Activated T-cell treated with anti-CD3 and anti-CD28 coated beads, Interleukin-2, amount 50 U/mL, for 72 hours (primary cell): ENCODE measurements around the gene DLG2. TPM values are rescaled to one million over a fixed set of nuclear protein-coding genes. Genes with fewer than 3 reads are reported as not detected.
"Not testable (repeated sequence)": the region's sequence is repeated elsewhere in the genome, so short reads cannot be mapped to it uniquely, and the experiment has no call there.

Source experiments
- ATAC-seq, 2 donors: fragments of 150-1000 bp; cut with Tn5 transposase; replicated peaks in 1 of 2; 2 replicates each; pipeline ENCODE4 v1.10.0; 2021; ENCODE audit warnings: moderate library complexity in 2 of 2, mild to moderate bottlenecking in 1 of 2
- DNase-seq, 2 donors: peaks; one replicate each; pipeline ENCODE4 v3.0.0; 2021 to 2022; ENCODE audit warnings: mixed read lengths in 1 of 2
- H3K27ac Mint-ChIP-seq: one replicate; pipeline ENCODE4 v1.8.0; 2022; ENCODE audit warnings: mild to moderate bottlenecking, moderate library complexity, mixed read lengths
- H3K27me3 Mint-ChIP-seq: one replicate; pipeline ENCODE4 v1.8.0; 2022; ENCODE audit warnings: low read depth, mixed read lengths
- H3K36me3 Mint-ChIP-seq, 2 donors: one replicate each; pipeline ENCODE4 v1.8.0; 2022; ENCODE audit warnings: mixed read lengths in 2 of 2, mild to moderate bottlenecking in 1 of 2; ENCODE audit not compliant: insufficient read depth in 2 of 2
- H3K4me1 Mint-ChIP-seq: one replicate; pipeline ENCODE4 v1.8.0; 2022; ENCODE audit warnings: low read depth, mixed read lengths
- H3K4me3 Mint-ChIP-seq, 2 donors: one replicate each; pipeline ENCODE4 v1.8.0; 2022; ENCODE audit warnings: mild to moderate bottlenecking in 2 of 2, mixed read lengths in 2 of 2, moderate library complexity in 2 of 2
- H3K9me3 Mint-ChIP-seq, 2 donors: one replicate each; pipeline ENCODE4 v1.8.0; 2022; ENCODE audit warnings: mixed read lengths in 2 of 2
- total RNA-seq, 2 donors: library from RNA; stranded (reverse); gene quantifications; one replicate each; pipeline ENCODE4 v1.2.3, GENCODE V29; 2022

Gene DLG2
- total RNA-seq, 2 donors from 2014 or later = 4.1 to 5.3 TPM

GRCh38 chr11:83609191-83609590, 2018.0 kb downstream of the DLG2 start:
- Mint-ChIP-seq H3K4me3 (no peak overlapping the region), H3K27me3 (no peaks in the 10 kb centered on the region), H3K9me3 (peaks cover 0 to 1% of the 10 kb centered on the region in 2 donors), H3K36me3 (no peaks in the 10 kb centered on the region), H3K27ac (no peak overlapping the region), H3K4me1 (no peaks in the 10 kb centered on the region)
- no peak for DNase-seq
- no peak for ATAC-seq

GRCh38 chr11:83608571-83608970, 2018.6 kb downstream of the DLG2 start:
- H3K4me3 Mint-ChIP-seq = no peak overlapping the region
- no peaks in the 10 kb centered on the region for H3K36me3 Mint-ChIP-seq
- ATAC-seq (no peak), DNase-seq (no peak)
- no peaks in the 10 kb centered on the region for H3K9me3 Mint-ChIP-seq
- H3K4me1 Mint-ChIP-seq = no peaks in the 10 kb centered on the region
- no peaks in the 10 kb centered on the region for H3K27me3 Mint-ChIP-seq
- no peak overlapping the region for H3K27ac Mint-ChIP-seq

GRCh38 chr11:83601914-83602527, 2025.1 kb downstream of the DLG2 start:
- Mint-ChIP-seq H3K4me1 (no peaks in the 10 kb centered on the region), H3K4me3 (no peak overlapping the region), H3K36me3 (no peaks in the 10 kb centered on the region), H3K27ac (no peak overlapping the region), H3K9me3 (no peaks in the 10 kb centered on the region), H3K27me3 (no peaks in the 10 kb centered on the region)
- ATAC-seq (no peak), DNase-seq (no peak)

- no peaks in the 10 kb centered on the region for H3K27me3 Mint-ChIP-seq
- DNase-seq (no peak), ATAC-seq (no peak)
- H3K36me3 Mint-ChIP-seq = no peaks in the 10 kb centered on the region
- no peaks in the 10 kb centered on the region for H3K9me3 Mint-ChIP-seq
- no peak overlapping the region for H3K4me3 Mint-ChIP-seq
- H3K4me1 Mint-ChIP-seq = no peaks in the 10 kb centered on the region
- H3K27ac Mint-ChIP-seq = no peak overlapping the region
Observed at GRCh38 chr11:83601201-83601913, 2025.8 kb downstream of the DLG2 start.

GRCh38 chr11:83600661-83601060, 2026.5 kb downstream of the DLG2 start:
- no peak for DNase-seq
- H3K36me3 Mint-ChIP-seq = no peaks in the 10 kb centered on the region
- no peaks in the 10 kb centered on the region for H3K4me1 Mint-ChIP-seq
- no peaks in the 10 kb centered on the region for H3K27me3 Mint-ChIP-seq
- no peaks in the 10 kb centered on the region for H3K9me3 Mint-ChIP-seq
- H3K4me3 Mint-ChIP-seq = no peak overlapping the region
- no peak for ATAC-seq
- H3K27ac Mint-ChIP-seq = no peak overlapping the region

- H3K27me3 Mint-ChIP-seq = no peaks in the 10 kb centered on the region
- no peaks in the 10 kb centered on the region for H3K4me1 Mint-ChIP-seq
Observed at GRCh38 chr11:83599066-83599465, 2028.1 kb downstream of the DLG2 start.

GRCh38 chr11:83587797-83588196, 2039.3 kb downstream of the DLG2 start:
- H3K27ac Mint-ChIP-seq, H3K36me3 Mint-ChIP-seq, ATAC-seq, H3K4me3 Mint-ChIP-seq, DNase-seq, H3K9me3 Mint-ChIP-seq: not testable (repeated sequence)
- Mint-ChIP-seq H3K27me3 (peaks cover 13% of the 10 kb centered on the region), H3K4me1 (peaks cover 12% of the 10 kb centered on the region)

More at GRCh38 chr11:83599066-83599465, 2028.1 kb downstream of the DLG2 start:
- Mint-ChIP-seq H3K27ac (no peak overlapping the region), H3K4me3 (no peak overlapping the region), H3K9me3 (no peaks in the 10 kb centered on the region), H3K36me3 (no peaks in the 10 kb centered on the region)
- ATAC-seq (no peak), DNase-seq (no peak)

GRCh38 chr11:83583757-83584366, 2043.3 kb downstream of the DLG2 start:
- peak; percentile 98 to 100 for ATAC-seq
- Mint-ChIP-seq H3K9me3 (peaks cover 0 to 3% of the 10 kb centered on the region in 2 donors), H3K27me3 (peaks cover 13% of the 10 kb centered on the region), H3K4me1 (peaks cover 12% of the 10 kb centered on the region), H3K36me3 (no peaks in the 10 kb centered on the region), H3K27ac (peak overlapping the region; percentile 9), H3K4me3 (peak overlapping the region in 1 of 2 donors; percentile 19)
- DNase-seq = no peak

- DNase-seq = no peak
- Mint-ChIP-seq H3K36me3 (no peaks in the 10 kb centered on the region), H3K9me3 (no peaks in the 10 kb centered on the region), H3K27me3 (no peaks in the 10 kb centered on the region), H3K4me3 (no peak overlapping the region), H3K4me1 (no peaks in the 10 kb centered on the region), H3K27ac (no peak overlapping the region)
- no peak for ATAC-seq
Observed at GRCh38 chr11:83574519-83574918, 2052.6 kb downstream of the DLG2 start.

- H3K9me3 Mint-ChIP-seq = no peaks in the 10 kb centered on the region
- no peaks in the 10 kb centered on the region for H3K36me3 Mint-ChIP-seq
- no peaks in the 10 kb centered on the region for H3K27me3 Mint-ChIP-seq
- ATAC-seq (no peak), DNase-seq (no peak)
- H3K27ac Mint-ChIP-seq = no peak overlapping the region
- H3K4me1 Mint-ChIP-seq = no peaks in the 10 kb centered on the region
- no peak overlapping the region for H3K4me3 Mint-ChIP-seq
Observed at GRCh38 chr11:83572581-83573496, 2054.3 kb downstream of the DLG2 start.

GRCh38 chr11:83571302-83571701, 2055.8 kb downstream of the DLG2 start:
- no peaks in the 10 kb centered on the region for H3K9me3 Mint-ChIP-seq
- H3K27ac Mint-ChIP-seq = no peak overlapping the region
- no peak for DNase-seq

GRCh38 chr11:83569134-83569805, 2057.9 kb downstream of the DLG2 start:
- DNase-seq (no peak), ATAC-seq (no peak)
- H3K27ac Mint-ChIP-seq = no peak overlapping the region
- H3K9me3 Mint-ChIP-seq = no peaks in the 10 kb centered on the region
- no peaks in the 10 kb centered on the region for H3K4me1 Mint-ChIP-seq
- no peaks in the 10 kb centered on the region for H3K27me3 Mint-ChIP-seq
- no peaks in the 10 kb centered on the region for H3K36me3 Mint-ChIP-seq
- no peak overlapping the region for H3K4me3 Mint-ChIP-seq

More at GRCh38 chr11:83571302-83571701, 2055.8 kb downstream of the DLG2 start:
- H3K27me3 Mint-ChIP-seq = no peaks in the 10 kb centered on the region
- no peak for ATAC-seq
- no peaks in the 10 kb centered on the region for H3K36me3 Mint-ChIP-seq
- no peak overlapping the region for H3K4me3 Mint-ChIP-seq
- no peaks in the 10 kb centered on the region for H3K4me1 Mint-ChIP-seq
